Fibroblast of lung (primary cell): Measurements from ENCODE around the gene RPL6. TPM values are rescaled to one million over a fixed set of nuclear protein-coding genes. Genes with fewer than 3 reads are reported as not detected.

ENCODE experiments used
- DNase-seq, 2 donors: peaks; one replicate each; pipeline versions ENCODE4 v3.0.0 to v3.0.0-alpha.2; 2010; ENCODE audit warnings: low read depth in 2 of 2
- H2AFZ ChIP-seq: 2 replicates; pipeline ENCODE4 v1.5.1; 2012; ENCODE audit warnings: low read length, control low read depth, inconsistent platforms
- H3K27ac ChIP-seq: 2 replicates; pipeline ENCODE4 v1.5.1; 2011; ENCODE audit warnings: low read length, control low read depth; ENCODE audit not compliant: insufficient read depth
- H3K27me3 ChIP-seq: 2 replicates; pipeline ENCODE4 v1.5.1; 2011; ENCODE audit warnings: mild to moderate bottlenecking, low read length; ENCODE audit not compliant: control insufficient read depth, insufficient read depth
- H3K36me3 ChIP-seq: 2 replicates; pipeline ENCODE4 v1.5.1; 2011; ENCODE audit warnings: low read length; ENCODE audit not compliant: control insufficient read depth, insufficient read depth
- H3K4me1 ChIP-seq: 2 replicates; pipeline ENCODE4 v1.5.1; 2011; ENCODE audit warnings: low read length; ENCODE audit not compliant: control insufficient read depth, insufficient read depth; ENCODE audit errors: extremely low read depth
- H3K4me2 ChIP-seq: 2 replicates; pipeline ENCODE4 v1.5.1; 2011; ENCODE audit warnings: low read length, control low read depth; ENCODE audit not compliant: insufficient read depth; ENCODE audit errors: extremely low read depth
- H3K4me3 ChIP-seq, 4 experiments: fragments of 200-600 bp in 1 of 4; sonication (generic) in 1 of 4; replicated peaks in 1 of 4; 2 replicates each; pipeline ENCODE4 v1.5.1; 2011 to 2016; ENCODE audit warnings: low read length in 4 of 4, low read depth in 3 of 4, mild to moderate bottlenecking in 3 of 4, control low read depth in 2 of 4, inconsistent platforms in 1 of 4, mixed read lengths in 1 of 4; ENCODE audit not compliant: insufficient read depth in 1 of 4; ENCODE audit errors: control extremely low read depth in 1 of 4
- H3K79me2 ChIP-seq: 2 replicates; pipeline ENCODE4 v1.5.1; 2012; ENCODE audit warnings: mild to moderate bottlenecking, low read length, inconsistent platforms; ENCODE audit not compliant: control insufficient read depth, insufficient read depth
- H3K9ac ChIP-seq: 2 replicates; pipeline ENCODE4 v1.5.1; 2011; ENCODE audit warnings: mild to moderate bottlenecking, low read length, control low read depth; ENCODE audit not compliant: insufficient read depth
- H3K9me3 ChIP-seq: 2 replicates; pipeline ENCODE4 v1.5.1; 2012; ENCODE audit warnings: low read depth, low read length; ENCODE audit not compliant: control insufficient read depth, insufficient read depth
- H4K20me1 ChIP-seq: 2 replicates; pipeline ENCODE4 v1.5.1; 2011; ENCODE audit warnings: low read length; ENCODE audit not compliant: control insufficient read depth, insufficient read depth; ENCODE audit errors: extremely low read depth
- CTCF ChIP-seq, 2 donors: IDR thresholded peaks in 1 of 2; conservative IDR thresholded peaks in 1 of 2; 1 replicate in 1 of 2; 2 replicates in 1 of 2; pipeline ENCODE4 v1.5.1; 2011 to 2012; ENCODE audit warnings: low read length in 2 of 2, control low read depth in 1 of 2, inconsistent platforms in 1 of 2, low read depth in 1 of 2, mild to moderate bottlenecking in 1 of 2
- EZH2 ChIP-seq: IDR thresholded peaks from 2 replicates; pipeline ENCODE4 v1.5.1; 2012; ENCODE audit warnings: low read length, control low read depth, mild to moderate bottlenecking; ENCODE audit errors: missing control alignments
- polyA plus RNA-seq, 2 donors: library from polyadenylated mRNA; depleted of rRNA in 1 of 2; stranded (reverse) in 1 of 2; unstranded in 1 of 2; fragments of >200 nt; gene quantifications; 2 replicates each; pipeline ENCODE4 v1.2.1, GENCODE V29; 2011 to 2012; ENCODE audit warnings: missing spikeins in 1 of 2
- total RNA-seq: library from RNA; depleted of rRNA; stranded (reverse); fragments of >200 nt; gene quantifications from 2 replicates; pipeline ENCODE4 v1.2.1, GENCODE V29; 2014

Gene RPL6
- total and polyA plus RNA-seq, 2 donors (not counting 1 experiment from before 2014, with no cell fraction given), result 679 to 2,040 TPM

GRCh38 chr12:112386726-112387125, 22.7 kb downstream of the RPL6 start:
- Histone ChIP-seq H2AFZ (peak overlapping the region; percentile 6), H3K4me1 (peaks cover 4% of the 10 kb centered on the region), H3K4me2 (no peak overlapping the region), H3K9me3 (no peaks in the 10 kb centered on the region), H3K4me3 (no peak overlapping the region), H4K20me1 (no peaks in the 10 kb centered on the region), H3K27me3 (no peaks in the 10 kb centered on the region), H3K27ac (no peak overlapping the region), H3K9ac (no peak overlapping the region), H3K79me2 (peaks cover 2% of the 10 kb centered on the region), H3K36me3 (no peaks in the 10 kb centered on the region)
- TF ChIP-seq EZH2 (no peak), CTCF (conservative IDR thresholded peaks at IDR 0.05 in 1 of 2, IDR thresholded peaks at IDR 0.05 in 1 of 2; ENCODE audit: low read depth in 1 of 2, low read length in 2 of 2) (no peak)
- peak in 1 of 2 donors; percentile 86 for DNase-seq

DNA sequence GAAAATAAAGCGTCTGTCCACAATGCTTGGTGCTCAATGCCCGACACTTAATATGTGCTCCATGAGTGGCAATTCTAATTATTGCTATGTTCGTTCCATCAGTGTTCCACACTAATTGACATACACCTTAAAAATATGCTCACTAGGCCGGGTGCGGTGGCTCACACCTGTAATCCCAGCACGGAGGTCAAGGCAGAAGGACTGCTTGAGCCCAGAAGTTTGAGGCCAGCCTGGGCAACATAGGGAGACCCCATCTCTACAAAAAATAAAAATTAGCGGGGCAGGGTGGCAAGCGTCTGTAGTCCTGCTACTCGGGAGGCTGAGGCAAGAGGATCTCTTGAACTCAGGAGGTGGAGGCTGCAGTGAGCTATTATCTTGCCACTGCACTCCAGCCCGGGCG, 26.5 kb downstream of the RPL6 start:
- Histone ChIP-seq H4K20me1 (no peaks in the 10 kb centered on the region), H3K27ac (peak overlapping the region; percentile 61), H3K9ac (no peak overlapping the region), H2AFZ (peak overlapping the region; percentile 97), H3K9me3 (no peaks in the 10 kb centered on the region), H3K36me3 (no peaks in the 10 kb centered on the region), H3K27me3 (no peaks in the 10 kb centered on the region), H3K4me2 (peak overlapping the region; percentile 94), H3K79me2 (peaks cover 30% of the 10 kb centered on the region), H3K4me3 (peak overlapping the region in 3 of 4 experiments; percentile 32 to 75 (median 65)), H3K4me1 (peaks cover 4% of the 10 kb centered on the region)
- TF ChIP-seq EZH2, result no peak
- no peak for TF ChIP-seq CTCF (conservative IDR thresholded peaks at IDR 0.05 in 1 of 2, IDR thresholded peaks at IDR 0.05 in 1 of 2; ENCODE audit: low read depth in 1 of 2, low read length in 2 of 2)
- no peak for DNase-seq

DNA sequence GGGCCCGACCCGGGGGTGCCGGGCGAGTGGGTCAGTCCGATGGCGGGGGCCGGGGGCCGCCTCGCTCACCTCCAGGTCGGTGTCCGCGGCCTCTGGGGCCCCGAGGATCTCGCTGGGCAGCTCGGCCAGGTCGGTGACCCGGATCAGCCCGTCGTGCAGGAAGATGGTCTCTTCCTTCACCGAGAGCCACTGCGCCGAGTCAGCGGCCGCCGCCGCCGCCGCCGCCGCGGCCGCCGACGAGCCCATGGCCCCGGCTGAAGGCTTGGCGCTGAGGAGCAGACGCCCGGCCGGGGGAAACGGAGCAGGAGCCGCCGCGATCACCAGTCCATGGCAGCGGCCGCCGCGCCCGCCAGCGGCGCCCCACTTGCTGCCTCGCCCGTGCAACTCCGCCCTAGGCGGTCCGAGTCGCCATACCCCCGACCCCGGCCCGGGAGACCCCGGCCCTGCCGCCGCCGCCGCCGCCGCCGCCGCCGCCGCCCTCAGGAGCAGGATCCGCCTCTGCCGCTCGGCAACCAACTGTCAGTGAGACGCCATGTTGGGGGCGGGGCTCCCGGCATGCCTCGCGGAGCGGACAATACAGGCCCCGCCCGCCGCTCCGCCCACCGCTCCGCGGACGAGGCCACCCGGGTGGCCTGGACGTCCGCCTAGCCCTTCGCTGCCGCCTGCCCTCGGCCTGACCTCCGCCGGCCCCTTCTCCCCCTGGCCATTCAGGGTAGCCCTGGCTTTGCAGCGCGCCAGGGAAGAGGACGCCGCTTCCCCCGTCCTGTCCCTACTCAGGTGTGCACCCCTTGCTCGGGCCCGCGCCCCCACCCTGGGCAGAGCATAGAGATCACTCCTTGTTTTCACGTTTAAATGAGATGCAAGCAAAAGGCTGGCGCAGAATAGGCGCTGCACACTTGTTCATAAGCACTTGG, 27.3 kb downstream of the RPL6 start, which contains the start of gene HECTD4:
Gene HECTD4, minus strand, starts transcription at position 549 of the 914 bp plus-strand sequence. Its CDS starts 303 bp downstream, at position 246.
- Histone ChIP-seq H3K9ac (peak within 1 kb of the TSS; percentile 77), H3K27ac (peak within 1 kb of the TSS; percentile 61), H4K20me1 (no peaks in the 10 kb centered on the region), H3K4me2 (peak within 1 kb of the TSS; percentile 96), H2AFZ (peak within 1 kb of the TSS; percentile 97), H3K9me3 (no peaks in the 10 kb centered on the region), H3K4me1 (peaks cover 4% of the 10 kb centered on the region), H3K4me3 (peak within 1 kb of the TSS; percentile 75 to 84 (median 80)), H3K79me2 (peaks cover 33% of the 10 kb centered on the region), H3K27me3 (no peaks in the 10 kb centered on the region), H3K36me3 (no peaks in the 10 kb centered on the region)
- DNase-seq, result peak; percentile 74 to 76
- TF ChIP-seq CTCF (conservative IDR thresholded peaks at IDR 0.05 in 1 of 2, IDR thresholded peaks at IDR 0.05 in 1 of 2; ENCODE audit: low read depth in 1 of 2, low read length in 2 of 2) (no peak), EZH2 (no peak)
